Right atrium auricular region (tissue), 2 donors: ENCODE measurements around the gene PRDX6. TPM values are rescaled to one million over a fixed set of nuclear protein-coding genes. Genes with fewer than 3 reads are reported as not detected.
"Not testable (repeated sequence)": the region's sequence is repeated elsewhere in the genome, so short reads cannot be mapped to it uniquely, and the experiment has no call there.

ENCODE experiments used
- DNase-seq: peaks from one replicate; pipeline ENCODE4 v3.0.0-alpha.2; 2019; ENCODE audit warnings: low spot score
- H3K27ac ChIP-seq, 2 donors: fragments of 200-600 bp; sonication (generic); 1 replicate in 1 of 2; 2 replicates in 1 of 2; pipeline ENCODE4 v1.5.1; 2016 to 2019
- H3K27me3 ChIP-seq, 2 donors: fragments of 200-600 bp; sonication (generic); one replicate each; pipeline versions ENCODE4 v1.5.1 to v1.6.0; 2017 to 2019
- H3K36me3 ChIP-seq: fragments of 200-600 bp; sonication (generic); one replicate; pipeline ENCODE4 v1.5.1; 2016
- H3K4me1 ChIP-seq, 2 donors: fragments of 200-600 bp; sonication (generic); one replicate each; pipeline versions ENCODE4 v1.5.1 to v1.6.0; 2017 to 2019
- H3K4me3 ChIP-seq, 2 donors: fragments of 200-600 bp; sonication (generic); 1 replicate in 1 of 2; 2 replicates in 1 of 2; pipeline ENCODE4 v1.5.1; 2017 to 2019; ENCODE audit warnings: mild to moderate bottlenecking in 1 of 2, moderate library complexity in 1 of 2
- H3K9me3 ChIP-seq, 2 donors: fragments of 200-600 bp; sonication (generic); one replicate each; pipeline ENCODE4 v1.5.1; 2019
- total RNA-seq, 2 donors: library from RNA; depleted of rRNA; stranded (reverse); fragments of >200 nt; gene quantifications; one replicate each; pipeline ENCODE4 v1.1.0, GENCODE V29; 2016
- TF ChIP-seq, protein P1 (sequence below), 2 donors: fragments of 200-600 bp; sonication (generic); IDR thresholded peaks; one replicate each; pipeline ENCODE4 v1.5.1; 2019; ENCODE audit warnings: antibody characterized with exemption in 2 of 2

Gene PRDX6
- total RNA-seq, 2 donors from 2014 or later = 512 to 590 TPM

DNA sequence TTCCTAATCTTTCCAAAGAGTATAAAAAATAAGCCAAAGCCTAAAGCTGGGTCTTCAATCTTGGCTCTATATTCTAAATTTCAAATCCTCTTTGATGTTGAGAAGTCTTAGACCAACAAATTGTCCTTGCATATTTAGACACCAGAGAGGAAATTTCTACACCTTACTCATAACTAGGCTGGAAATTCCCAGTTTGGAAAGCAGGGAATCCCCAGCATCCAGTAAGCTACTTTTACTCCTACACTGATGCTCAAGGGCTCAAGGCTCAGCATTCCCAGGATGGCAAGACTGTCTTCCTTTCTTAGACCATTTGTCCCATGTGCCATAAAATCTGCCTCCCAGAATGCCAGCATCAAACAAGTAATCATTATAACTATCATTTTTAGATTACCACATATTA lies 28.3 kb downstream of the PRDX6 start:
- no peaks in the 10 kb centered on the region for H3K36me3 ChIP-seq
- no peak for DNase-seq
- no peak overlapping the region for H3K27ac ChIP-seq
- TF ChIP-seq, protein P1, sequence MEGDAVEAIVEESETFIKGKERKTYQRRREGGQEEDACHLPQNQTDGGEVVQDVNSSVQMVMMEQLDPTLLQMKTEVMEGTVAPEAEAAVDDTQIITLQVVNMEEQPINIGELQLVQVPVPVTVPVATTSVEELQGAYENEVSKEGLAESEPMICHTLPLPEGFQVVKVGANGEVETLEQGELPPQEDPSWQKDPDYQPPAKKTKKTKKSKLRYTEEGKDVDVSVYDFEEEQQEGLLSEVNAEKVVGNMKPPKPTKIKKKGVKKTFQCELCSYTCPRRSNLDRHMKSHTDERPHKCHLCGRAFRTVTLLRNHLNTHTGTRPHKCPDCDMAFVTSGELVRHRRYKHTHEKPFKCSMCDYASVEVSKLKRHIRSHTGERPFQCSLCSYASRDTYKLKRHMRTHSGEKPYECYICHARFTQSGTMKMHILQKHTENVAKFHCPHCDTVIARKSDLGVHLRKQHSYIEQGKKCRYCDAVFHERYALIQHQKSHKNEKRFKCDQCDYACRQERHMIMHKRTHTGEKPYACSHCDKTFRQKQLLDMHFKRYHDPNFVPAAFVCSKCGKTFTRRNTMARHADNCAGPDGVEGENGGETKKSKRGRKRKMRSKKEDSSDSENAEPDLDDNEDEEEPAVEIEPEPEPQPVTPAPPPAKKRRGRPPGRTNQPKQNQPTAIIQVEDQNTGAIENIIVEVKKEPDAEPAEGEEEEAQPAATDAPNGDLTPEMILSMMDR (IDR thresholded peaks at IDR 0.05) = no peak
- H3K4me3 ChIP-seq = no peak overlapping the region
- H3K9me3 ChIP-seq = no peaks in the 10 kb centered on the region
- H3K27me3 ChIP-seq = no peaks in the 10 kb centered on the region
- no peaks in the 10 kb centered on the region for H3K4me1 ChIP-seq

DNA sequence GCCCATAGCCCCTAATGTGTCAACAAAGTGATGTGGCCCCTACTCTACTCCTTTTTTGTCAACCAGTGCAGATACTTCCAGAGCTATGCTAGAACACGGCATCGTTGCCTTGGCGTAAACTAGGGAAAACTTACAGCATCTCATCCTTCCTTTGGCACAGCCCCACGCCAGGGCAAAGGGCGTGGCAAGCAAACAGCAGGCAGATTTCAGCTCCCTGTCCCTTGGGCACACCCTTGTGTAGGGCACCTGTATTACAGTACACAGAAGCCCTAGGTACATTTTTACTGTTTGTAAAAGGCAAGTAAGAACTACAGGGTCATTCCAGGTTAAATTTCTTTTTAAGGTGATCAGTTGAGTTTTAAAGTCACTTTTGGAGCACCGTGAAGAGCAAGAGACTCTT lies 29.3 kb downstream of the PRDX6 start:
- no peaks in the 10 kb centered on the region for H3K9me3 ChIP-seq
- no peak overlapping the region for H3K4me3 ChIP-seq

DNA sequence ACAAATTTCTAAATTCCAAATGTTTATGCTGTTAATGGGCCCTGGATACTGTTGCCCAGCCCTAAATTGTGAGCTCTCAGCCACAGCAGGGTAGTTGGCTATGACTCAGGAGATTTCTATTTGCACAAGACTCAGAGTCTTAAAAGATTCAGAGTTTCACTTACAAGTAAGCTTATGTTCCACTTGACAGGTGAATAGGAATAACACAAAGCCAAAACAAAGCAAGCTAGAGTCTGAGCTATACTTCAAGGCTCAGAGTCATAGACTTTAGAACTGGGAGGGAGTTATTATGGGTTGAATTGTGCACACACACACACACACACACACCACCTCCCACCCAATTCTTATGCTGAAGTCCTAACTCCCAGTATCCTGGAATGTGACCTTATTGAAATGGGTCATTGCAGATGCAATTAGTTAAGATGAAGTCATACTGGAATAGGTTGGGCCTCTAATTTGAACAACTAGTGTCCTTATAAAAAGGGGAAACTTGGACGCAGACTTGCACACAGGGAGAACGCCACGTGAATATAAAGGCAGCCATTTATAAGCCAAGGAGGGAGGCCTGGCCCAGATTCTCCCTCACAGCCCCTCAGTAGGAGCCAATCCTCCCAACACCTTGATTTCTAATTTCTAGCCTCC lies 30.2 kb downstream of the PRDX6 start:
- DNase-seq = no peak
- Histone ChIP-seq H3K36me3 (no peaks in the 10 kb centered on the region), H3K9me3 (no peaks in the 10 kb centered on the region), H3K4me1 (no peaks in the 10 kb centered on the region), H3K27ac (no peak overlapping the region), H3K27me3 (no peaks in the 10 kb centered on the region), H3K4me3 (no peak overlapping the region)
- TF ChIP-seq, protein P1 (IDR thresholded peaks at IDR 0.05) = no peak

More for the DNA sequence above, 29.3 kb downstream of the PRDX6 start:
- TF ChIP-seq, protein P1 (IDR thresholded peaks at IDR 0.05) = no peak
- Histone ChIP-seq H3K27me3 (no peaks in the 10 kb centered on the region), H3K36me3 (no peaks in the 10 kb centered on the region), H3K27ac (no peak overlapping the region), H3K4me1 (no peaks in the 10 kb centered on the region)
- no peak for DNase-seq

DNA sequence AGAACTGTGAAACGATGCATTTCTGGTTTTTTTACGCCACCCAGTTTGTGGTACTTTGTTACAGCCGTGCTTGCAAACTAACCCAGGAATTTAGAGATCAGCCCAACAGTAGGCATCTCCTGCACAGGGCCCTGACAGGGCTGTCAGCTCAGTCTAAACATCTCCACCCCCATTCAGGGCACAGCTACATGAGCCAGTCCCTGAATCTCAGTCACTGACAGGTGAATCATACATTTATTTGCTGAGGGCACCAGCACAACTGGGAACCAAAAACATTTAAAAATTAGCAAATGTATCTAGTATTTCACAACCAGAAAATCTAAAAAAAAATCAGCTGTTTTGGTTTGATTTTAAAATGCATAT lies 30.7 kb downstream of the PRDX6 start:
- Histone ChIP-seq H3K36me3 (no peaks in the 10 kb centered on the region), H3K4me3 (no peak overlapping the region), H3K4me1 (no peaks in the 10 kb centered on the region), H3K27me3 (no peaks in the 10 kb centered on the region), H3K27ac (no peak overlapping the region), H3K9me3 (no peaks in the 10 kb centered on the region)
- no peak for DNase-seq
- TF ChIP-seq, protein P1 (IDR thresholded peaks at IDR 0.05) = no peak

DNA sequence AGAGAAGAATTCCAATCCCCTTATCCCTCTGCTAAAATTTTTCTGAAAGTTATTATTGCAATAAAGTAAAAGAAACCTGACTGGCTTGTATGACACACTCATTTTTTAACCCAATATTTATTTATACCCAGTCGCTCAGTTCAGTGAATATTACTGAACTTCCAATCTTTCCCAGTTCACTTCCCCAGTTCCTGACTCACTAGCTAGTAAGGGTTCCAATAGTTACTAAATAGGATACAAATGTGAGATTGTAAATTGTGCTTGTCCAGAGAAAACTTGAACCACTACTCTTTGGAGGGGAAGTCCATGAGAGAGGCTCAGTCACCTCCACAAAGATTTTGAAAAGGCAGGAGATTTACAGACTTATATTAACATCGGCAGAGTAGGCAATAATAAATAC lies 31.4 kb downstream of the PRDX6 start:
- H3K27ac ChIP-seq = no peak overlapping the region
- TF ChIP-seq, protein P1 (IDR thresholded peaks at IDR 0.05) = no peak
- no peak overlapping the region for H3K4me3 ChIP-seq

DNA sequence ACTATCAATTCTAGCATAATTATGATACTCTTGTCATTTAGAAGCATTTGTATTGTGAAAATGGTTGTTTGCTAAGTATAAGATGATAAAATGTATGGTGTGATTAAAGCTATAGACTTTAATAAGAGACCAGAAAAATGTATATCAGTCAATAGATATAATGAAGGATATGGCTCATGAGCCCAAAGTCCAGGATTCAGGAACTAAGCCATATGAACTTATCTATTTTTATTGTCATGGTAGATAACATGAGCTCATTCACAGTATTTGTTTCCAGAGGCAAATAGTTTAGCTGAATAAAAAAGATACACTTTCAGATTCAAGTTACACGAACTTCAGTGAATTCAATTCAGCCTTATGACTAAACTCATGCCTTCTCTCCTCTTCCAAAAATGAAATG lies 32.7 kb downstream of the PRDX6 start:
- Histone ChIP-seq H3K27me3 (no peaks in the 10 kb centered on the region), H3K4me1 (no peaks in the 10 kb centered on the region), H3K9me3 (peaks cover 0 to 5% of the 10 kb centered on the region in 2 donors), H3K27ac (no peak overlapping the region), H3K36me3 (no peaks in the 10 kb centered on the region), H3K4me3 (no peak overlapping the region)
- TF ChIP-seq, protein P1 (IDR thresholded peaks at IDR 0.05) = no peak
- DNase-seq = no peak

More for the DNA sequence above, 31.4 kb downstream of the PRDX6 start:
- H3K36me3 ChIP-seq = no peaks in the 10 kb centered on the region
- no peaks in the 10 kb centered on the region for H3K27me3 ChIP-seq
- no peaks in the 10 kb centered on the region for H3K4me1 ChIP-seq
- no peak for DNase-seq
- H3K9me3 ChIP-seq = peaks cover 0 to 1% of the 10 kb centered on the region in 2 donors

GRCh38 chr1:173514503-173514902 lies 37.4 kb downstream of the PRDX6 start:
- H3K4me3 ChIP-seq, H3K27me3 ChIP-seq, H3K36me3 ChIP-seq, H3K4me1 ChIP-seq, H3K9me3 ChIP-seq, DNase-seq, H3K27ac ChIP-seq: not testable (repeated sequence)
